ENCODE results near the gene NUCB2. TPM values are rescaled to one million over a fixed set of nuclear protein-coding genes. Genes with fewer than 3 reads are reported as not detected.
"Not testable (repeated sequence)": the region's sequence is repeated elsewhere in the genome, so short reads cannot be mapped to it uniquely, and the experiment has no call there.

The NUCB2 gene
- total RNA-seq, 1 experiment from 2014 or later: 87.9 TPM

GRCh38 chr11:17259519-17259918, 17.0 kb upstream of the NUCB2 start:
- Histone ChIP-seq H3K9me3 (ENCODE audit: low read length) (no peaks in the 10 kb centered on the region), H3K9me2 (replicated peaks; ENCODE audit: insufficient read depth, low read length) (no peaks in the 10 kb centered on the region), H2AFZ (ENCODE audit: low read length) (no peak overlapping the region), H3K4me3 (ENCODE audit: low read length) (no peak overlapping the region), H4K20me1 (ENCODE audit: insufficient read depth, low read depth, low read length) (no peaks in the 10 kb centered on the region), H3K9ac (ENCODE audit: low read length) (no peak overlapping the region), H3K36me3 (ENCODE audit: insufficient read depth, low read length) (no peaks in the 10 kb centered on the region), H3K4me1 (ENCODE audit: low read length) (no peaks in the 10 kb centered on the region), H3K27me3 (ENCODE audit: low read length) (no peaks in the 10 kb centered on the region), H3K27ac (ENCODE audit: low read length) (no peak overlapping the region), H3K4me2 (ENCODE audit: low read depth, low read length, poor library complexity, severe bottlenecking) (no peak overlapping the region), H3K79me2 (ENCODE audit: low read length) (no peaks in the 10 kb centered on the region)
- no peak for DNase-seq

GRCh38 chr11:17260020-17260419, 16.5 kb upstream of the NUCB2 start:
- DNase-seq: no peak
- no peak overlapping the region for H3K4me3 ChIP-seq (ENCODE audit: low read length)
- H3K9me3 ChIP-seq (ENCODE audit: low read length): no peaks in the 10 kb centered on the region
- no peak overlapping the region for H3K9ac ChIP-seq (ENCODE audit: low read length)
- no peak overlapping the region for H2AFZ ChIP-seq (ENCODE audit: low read length)
- H3K9me2 ChIP-seq (replicated peaks; ENCODE audit: insufficient read depth, low read length): no peaks in the 10 kb centered on the region
- H3K79me2 ChIP-seq (ENCODE audit: low read length): no peaks in the 10 kb centered on the region
- H3K4me2 ChIP-seq (ENCODE audit: low read depth, low read length, poor library complexity, severe bottlenecking): no peak overlapping the region
- no peaks in the 10 kb centered on the region for H3K36me3 ChIP-seq (ENCODE audit: insufficient read depth, low read length)
- H3K27ac ChIP-seq (ENCODE audit: low read length): no peak overlapping the region
- H3K4me1 ChIP-seq (ENCODE audit: low read length): no peaks in the 10 kb centered on the region
- H3K27me3 ChIP-seq (ENCODE audit: low read length): no peaks in the 10 kb centered on the region
- no peaks in the 10 kb centered on the region for H4K20me1 ChIP-seq (ENCODE audit: insufficient read depth, low read depth, low read length)

DNA sequence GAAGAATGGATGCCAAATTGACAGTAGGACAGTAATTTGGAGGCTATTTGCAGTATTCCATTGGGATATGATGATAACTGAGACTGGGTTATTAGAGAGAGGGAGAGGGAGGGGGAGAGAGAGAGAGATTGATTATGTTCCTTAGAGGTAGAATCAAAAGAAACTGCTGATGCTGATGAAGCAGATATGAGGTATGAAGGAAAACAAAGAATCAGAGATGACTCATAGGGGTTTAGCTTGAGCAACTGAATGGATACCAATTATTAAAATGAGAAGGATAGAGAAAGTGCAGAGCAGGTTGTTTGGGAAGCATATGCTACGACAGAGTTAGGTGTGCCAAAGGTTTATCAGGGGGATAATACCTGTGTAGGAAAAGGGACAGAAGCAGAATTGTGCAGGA, 12.8 kb upstream of the NUCB2 start:
- H4K20me1 ChIP-seq (ENCODE audit: insufficient read depth, low read depth, low read length): no peaks in the 10 kb centered on the region
- no peak overlapping the region for H3K4me3 ChIP-seq (ENCODE audit: low read length)
- no peaks in the 10 kb centered on the region for H3K9me2 ChIP-seq (replicated peaks; ENCODE audit: insufficient read depth, low read length)
- H3K9me3 ChIP-seq (ENCODE audit: low read length): no peaks in the 10 kb centered on the region
- no peaks in the 10 kb centered on the region for H3K36me3 ChIP-seq (ENCODE audit: insufficient read depth, low read length)
- no peak for DNase-seq
- no peak overlapping the region for H2AFZ ChIP-seq (ENCODE audit: low read length)
- H3K79me2 ChIP-seq (ENCODE audit: low read length): no peaks in the 10 kb centered on the region
- no peak overlapping the region for H3K9ac ChIP-seq (ENCODE audit: low read length)
- H3K4me2 ChIP-seq (ENCODE audit: low read depth, low read length, poor library complexity, severe bottlenecking): no peak overlapping the region
- no peak overlapping the region for H3K27ac ChIP-seq (ENCODE audit: low read length)
- H3K4me1 ChIP-seq (ENCODE audit: low read length): no peaks in the 10 kb centered on the region
- no peaks in the 10 kb centered on the region for H3K27me3 ChIP-seq (ENCODE audit: low read length)

DNA sequence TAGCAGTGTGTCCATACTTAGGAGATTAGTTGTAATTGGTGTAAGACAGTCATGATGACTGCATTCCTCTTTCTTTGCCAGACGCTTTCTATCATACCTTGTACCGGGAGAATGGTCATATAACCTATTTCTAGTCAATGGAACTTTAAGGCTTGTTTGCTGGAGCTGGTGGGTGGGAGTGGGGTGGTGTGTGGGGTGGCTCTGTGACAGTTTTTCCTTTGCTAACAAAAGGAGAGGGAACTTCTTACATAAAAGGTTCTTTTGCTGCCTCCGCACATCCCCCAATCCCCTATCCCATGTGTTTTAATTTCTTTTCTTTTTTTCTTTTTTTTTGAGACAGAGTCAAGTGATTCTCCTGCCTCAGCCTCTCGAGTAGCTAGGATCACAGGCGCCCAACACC, 9.8 kb upstream of the NUCB2 start:
- Histone ChIP-seq H3K27ac (ENCODE audit: low read length) (no peak overlapping the region), H4K20me1 (ENCODE audit: insufficient read depth, low read depth, low read length) (no peaks in the 10 kb centered on the region), H3K4me2 (ENCODE audit: low read depth, low read length, poor library complexity, severe bottlenecking) (no peak overlapping the region), H3K79me2 (ENCODE audit: low read length) (no peaks in the 10 kb centered on the region), H3K9me3 (ENCODE audit: low read length) (no peaks in the 10 kb centered on the region), H2AFZ (ENCODE audit: low read length) (no peak overlapping the region), H3K9me2 (replicated peaks; ENCODE audit: insufficient read depth, low read length) (no peaks in the 10 kb centered on the region), H3K27me3 (ENCODE audit: low read length) (no peaks in the 10 kb centered on the region), H3K36me3 (ENCODE audit: insufficient read depth, low read length) (no peaks in the 10 kb centered on the region), H3K4me1 (ENCODE audit: low read length) (no peaks in the 10 kb centered on the region), H3K4me3 (ENCODE audit: low read length) (no peak overlapping the region), H3K9ac (ENCODE audit: low read length) (no peak overlapping the region)
- DNase-seq: no peak

GRCh38 chr11:17267576-17267975, 9.0 kb upstream of the NUCB2 start:
- Histone ChIP-seq H3K4me2 (ENCODE audit: low read depth, low read length, poor library complexity, severe bottlenecking) (no peak overlapping the region), H3K27ac (ENCODE audit: low read length) (no peak overlapping the region), H3K27me3 (ENCODE audit: low read length) (no peaks in the 10 kb centered on the region), H3K9me3 (ENCODE audit: low read length) (no peaks in the 10 kb centered on the region), H3K9me2 (replicated peaks; ENCODE audit: insufficient read depth, low read length) (no peaks in the 10 kb centered on the region), H3K4me3 (ENCODE audit: low read length) (no peak overlapping the region), H3K9ac (ENCODE audit: low read length) (no peak overlapping the region), H3K79me2 (ENCODE audit: low read length) (no peaks in the 10 kb centered on the region), H4K20me1 (ENCODE audit: insufficient read depth, low read depth, low read length) (no peaks in the 10 kb centered on the region), H3K36me3 (ENCODE audit: insufficient read depth, low read length) (no peaks in the 10 kb centered on the region), H2AFZ (ENCODE audit: low read length) (no peak overlapping the region), H3K4me1 (ENCODE audit: low read length) (no peaks in the 10 kb centered on the region)
- no peak for DNase-seq

DNA sequence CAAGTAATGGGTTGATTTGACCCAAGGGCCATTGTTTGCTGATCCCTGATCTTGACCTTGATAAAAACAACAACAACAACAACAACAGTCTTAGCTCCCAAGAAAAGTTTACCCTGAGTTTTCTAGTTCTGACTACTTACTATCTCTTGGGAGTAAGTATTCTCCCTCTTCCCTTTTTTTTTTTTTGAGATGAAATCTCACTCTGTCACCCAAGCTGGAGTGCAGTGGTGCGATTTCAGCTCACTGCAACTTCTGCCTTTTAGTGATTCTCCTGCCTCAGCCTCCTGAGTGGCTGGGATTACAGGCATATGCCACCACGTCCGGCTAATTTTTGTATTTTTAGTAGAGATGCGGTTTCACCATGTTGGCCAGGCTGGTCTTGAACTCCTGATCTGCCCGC, 8.0 kb upstream of the NUCB2 start:
- not testable (repeated sequence) for H3K4me2 ChIP-seq (ENCODE audit: low read depth, low read length, poor library complexity, severe bottlenecking); H3K4me3 ChIP-seq (ENCODE audit: low read length)

DNA sequence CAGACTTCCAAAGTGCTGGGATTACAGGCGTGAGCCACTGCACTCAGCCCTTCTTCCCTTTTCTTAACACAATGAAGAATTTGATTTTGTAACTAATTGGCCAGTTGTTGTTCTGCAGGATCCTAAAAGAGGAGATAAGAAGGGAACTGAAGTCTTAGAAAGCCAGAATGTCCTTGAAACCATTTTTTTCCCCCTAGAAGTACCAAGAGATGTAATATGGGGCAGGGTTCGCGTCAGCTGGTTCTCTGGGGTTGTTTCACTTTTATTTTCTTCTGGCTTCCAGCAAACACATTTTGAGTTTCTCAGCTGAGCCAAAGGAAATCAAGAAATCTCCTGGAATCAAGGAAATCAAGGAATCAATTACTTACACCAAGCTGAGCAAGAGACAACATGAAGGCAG, 7.6 kb upstream of the NUCB2 start:
- Histone ChIP-seq H3K4me3 (ENCODE audit: low read length) (no peak overlapping the region), H4K20me1 (ENCODE audit: insufficient read depth, low read depth, low read length) (no peaks in the 10 kb centered on the region), H3K27ac (ENCODE audit: low read length) (no peak overlapping the region), H3K4me2 (ENCODE audit: low read depth, low read length, poor library complexity, severe bottlenecking) (peak overlapping the region; percentile 28), H2AFZ (ENCODE audit: low read length) (0 out of 2 replicates have a peak overlapping the region, but pooled peaks have one; percentile 5), H3K36me3 (ENCODE audit: insufficient read depth, low read length) (no peaks in the 10 kb centered on the region), H3K9ac (ENCODE audit: low read length) (no peak overlapping the region), H3K79me2 (ENCODE audit: low read length) (no peaks in the 10 kb centered on the region), H3K4me1 (ENCODE audit: low read length) (no peaks in the 10 kb centered on the region), H3K9me3 (ENCODE audit: low read length) (no peaks in the 10 kb centered on the region), H3K9me2 (replicated peaks; ENCODE audit: insufficient read depth, low read length) (no peaks in the 10 kb centered on the region), H3K27me3 (ENCODE audit: low read length) (no peaks in the 10 kb centered on the region)
- DNase-seq: no peak

More for the DNA sequence above, 8.0 kb upstream of the NUCB2 start:
- not testable (repeated sequence) for H3K9me2 ChIP-seq (replicated peaks; ENCODE audit: insufficient read depth, low read length); H3K36me3 ChIP-seq (ENCODE audit: insufficient read depth, low read length); H3K9ac ChIP-seq (ENCODE audit: low read length); H3K4me1 ChIP-seq (ENCODE audit: low read length); H3K27me3 ChIP-seq (ENCODE audit: low read length); H3K9me3 ChIP-seq (ENCODE audit: low read length); H3K27ac ChIP-seq (ENCODE audit: low read length); H3K79me2 ChIP-seq (ENCODE audit: low read length); H4K20me1 ChIP-seq (ENCODE audit: insufficient read depth, low read depth, low read length); H2AFZ ChIP-seq (ENCODE audit: low read length); DNase-seq

GRCh38 chr11:17272801-17273200, 3.7 kb upstream of the NUCB2 start:
- H3K27me3 ChIP-seq (ENCODE audit: low read length): no peaks in the 10 kb centered on the region
- no peaks in the 10 kb centered on the region for H3K9me2 ChIP-seq (replicated peaks; ENCODE audit: insufficient read depth, low read length)
- H3K4me2 ChIP-seq (ENCODE audit: low read depth, low read length, poor library complexity, severe bottlenecking): no peak overlapping the region
- peaks cover 12% of the 10 kb centered on the region for H3K4me1 ChIP-seq (ENCODE audit: low read length)
- H3K4me3 ChIP-seq (ENCODE audit: low read length): no peak overlapping the region
- no peak overlapping the region for H3K9ac ChIP-seq (ENCODE audit: low read length)
- no peak overlapping the region for H3K27ac ChIP-seq (ENCODE audit: low read length)
- H3K9me3 ChIP-seq (ENCODE audit: low read length): no peaks in the 10 kb centered on the region
- no peak for DNase-seq
- no peaks in the 10 kb centered on the region for H3K36me3 ChIP-seq (ENCODE audit: insufficient read depth, low read length)
- H2AFZ ChIP-seq (ENCODE audit: low read length): no peak overlapping the region
- H3K79me2 ChIP-seq (ENCODE audit: low read length): peaks cover 12% of the 10 kb centered on the region
- no peaks in the 10 kb centered on the region for H4K20me1 ChIP-seq (ENCODE audit: insufficient read depth, low read depth, low read length)

DNA sequence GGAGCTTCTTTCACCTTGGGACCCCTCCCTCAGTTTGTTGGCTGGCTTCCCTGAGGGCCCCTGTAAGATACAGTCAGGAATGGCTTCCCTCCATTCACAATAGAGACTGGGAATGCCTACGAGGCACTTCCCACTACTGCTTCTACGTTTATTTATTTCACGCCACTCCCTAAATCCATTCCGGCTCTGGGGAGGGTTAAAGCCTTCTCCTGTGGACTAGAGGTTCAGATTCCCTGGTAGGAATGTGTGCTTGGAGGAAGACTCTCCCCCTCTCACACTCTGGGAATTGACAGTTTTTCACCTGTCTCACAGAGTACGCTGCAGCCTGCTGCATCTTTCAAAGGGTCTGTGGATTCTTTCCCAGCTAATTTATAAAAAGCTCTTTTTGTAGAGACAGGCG, 3.3 kb upstream of the NUCB2 start:
- peaks cover 16% of the 10 kb centered on the region for H3K79me2 ChIP-seq (ENCODE audit: low read length)
- H3K27ac ChIP-seq (ENCODE audit: low read length): no peak overlapping the region
- no peaks in the 10 kb centered on the region for H3K9me3 ChIP-seq (ENCODE audit: low read length)
- H3K9ac ChIP-seq (ENCODE audit: low read length): no peak overlapping the region
- H2AFZ ChIP-seq (ENCODE audit: low read length): no peak overlapping the region
- peaks cover 14% of the 10 kb centered on the region for H3K4me1 ChIP-seq (ENCODE audit: low read length)
- H4K20me1 ChIP-seq (ENCODE audit: insufficient read depth, low read depth, low read length): no peaks in the 10 kb centered on the region
- no peaks in the 10 kb centered on the region for H3K36me3 ChIP-seq (ENCODE audit: insufficient read depth, low read length)
- no peak for DNase-seq
- H3K27me3 ChIP-seq (ENCODE audit: low read length): no peaks in the 10 kb centered on the region
- no peak overlapping the region for H3K4me3 ChIP-seq (ENCODE audit: low read length)
- H3K9me2 ChIP-seq (replicated peaks; ENCODE audit: insufficient read depth, low read length): no peaks in the 10 kb centered on the region
- H3K4me2 ChIP-seq (ENCODE audit: low read depth, low read length, poor library complexity, severe bottlenecking): no peak overlapping the region
